ENCODE results near the gene DCC. TPM values are rescaled to one million over a fixed set of nuclear protein-coding genes. Genes with fewer than 3 reads are reported as not detected.

Gene DCC
- polyA plus RNA-seq, 1 of the 3 experiments (the other 2 are of a cell fraction), result 0.20 TPM

DNA sequence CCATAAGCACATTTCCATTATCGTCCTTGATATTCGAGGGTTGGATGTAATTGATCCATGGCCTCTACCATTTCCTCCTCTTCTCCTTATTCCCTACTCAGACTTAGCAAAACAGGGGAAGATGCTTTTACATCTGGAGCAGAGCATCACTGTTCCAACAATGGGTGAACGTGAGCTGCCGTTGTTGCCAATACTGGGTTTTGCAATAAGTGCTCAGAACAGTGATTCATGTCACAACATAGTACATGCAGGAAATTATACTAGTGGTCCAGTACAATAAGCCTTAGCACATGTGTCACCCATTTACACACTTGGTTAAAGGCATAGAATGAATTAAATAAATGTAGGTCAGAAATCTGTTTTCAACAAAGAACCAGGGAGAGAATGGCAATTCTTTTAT lies 112.4 kb downstream of the DCC start (continued):
- TF ChIP-seq, protein P1, sequence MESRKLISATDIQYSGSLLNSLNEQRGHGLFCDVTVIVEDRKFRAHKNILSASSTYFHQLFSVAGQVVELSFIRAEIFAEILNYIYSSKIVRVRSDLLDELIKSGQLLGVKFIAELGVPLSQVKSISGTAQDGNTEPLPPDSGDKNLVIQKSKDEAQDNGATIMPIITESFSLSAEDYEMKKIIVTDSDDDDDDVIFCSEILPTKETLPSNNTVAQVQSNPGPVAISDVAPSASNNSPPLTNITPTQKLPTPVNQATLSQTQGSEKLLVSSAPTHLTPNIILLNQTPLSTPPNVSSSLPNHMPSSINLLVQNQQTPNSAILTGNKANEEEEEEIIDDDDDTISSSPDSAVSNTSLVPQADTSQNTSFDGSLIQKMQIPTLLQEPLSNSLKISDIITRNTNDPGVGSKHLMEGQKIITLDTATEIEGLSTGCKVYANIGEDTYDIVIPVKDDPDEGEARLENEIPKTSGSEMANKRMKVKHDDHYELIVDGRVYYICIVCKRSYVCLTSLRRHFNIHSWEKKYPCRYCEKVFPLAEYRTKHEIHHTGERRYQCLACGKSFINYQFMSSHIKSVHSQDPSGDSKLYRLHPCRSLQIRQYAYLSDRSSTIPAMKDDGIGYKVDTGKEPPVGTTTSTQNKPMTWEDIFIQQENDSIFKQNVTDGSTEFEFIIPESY (IDR thresholded peaks at IDR 0.05; ENCODE audit: borderline replicate concordance, low read depth), result no peak
- TF ChIP-seq POLR2AphosphoS5 (IDR thresholded peaks at IDR 0.05; ENCODE audit: low read depth, low read length) (no peak), RAD21 (IDR thresholded peaks at IDR 0.05; ENCODE audit: low read length) (no peak), MXI1 (IDR thresholded peaks at IDR 0.05; ENCODE audit: low read depth, low read length) (no peak)
- TF ChIP-seq, protein P2, sequence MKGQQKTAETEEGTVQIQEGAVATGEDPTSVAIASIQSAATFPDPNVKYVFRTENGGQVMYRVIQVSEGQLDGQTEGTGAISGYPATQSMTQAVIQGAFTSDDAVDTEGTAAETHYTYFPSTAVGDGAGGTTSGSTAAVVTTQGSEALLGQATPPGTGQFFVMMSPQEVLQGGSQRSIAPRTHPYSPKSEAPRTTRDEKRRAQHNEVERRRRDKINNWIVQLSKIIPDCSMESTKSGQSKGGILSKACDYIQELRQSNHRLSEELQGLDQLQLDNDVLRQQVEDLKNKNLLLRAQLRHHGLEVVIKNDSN (IDR thresholded peaks at IDR 0.05; ENCODE audit: borderline replicate concordance, low read depth), result no peak

DNA sequence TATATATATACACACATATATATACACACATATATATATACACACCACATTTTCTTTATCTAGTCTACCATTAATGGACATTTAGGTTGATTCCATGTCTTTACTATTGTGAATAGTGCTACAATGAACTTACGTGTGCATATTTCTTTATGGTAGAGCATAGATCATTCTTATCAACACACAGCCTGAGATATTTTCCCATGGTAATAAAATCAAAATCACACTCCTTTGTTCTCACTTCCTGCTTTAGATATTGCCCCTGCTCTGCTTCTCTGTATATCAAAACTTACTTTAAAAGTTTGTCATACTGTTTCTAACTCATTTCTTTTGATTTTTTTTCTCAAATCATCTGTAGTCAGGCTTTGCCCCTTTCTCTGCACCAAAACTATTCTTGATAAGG lies 119.9 kb downstream of the DCC start:
- CTCF ChIA-PET, result no interaction called here
- no peaks in the 10 kb centered on the region for H3K4me1 ChIP-seq (ENCODE audit: control insufficient read depth in 1 of 2, insufficient read depth in 2 of 2, low read depth in 1 of 2, low read length in 1 of 2)
- H3K4me2 ChIP-seq, result no peak overlapping the region
- H3K9me3 ChIP-seq, result no peaks in the 10 kb centered on the region
- POLR2A ChIA-PET, result no interaction called here
- H4K20me1 ChIP-seq (ENCODE audit: insufficient read depth), result no peaks in the 10 kb centered on the region
- no peak overlapping the region for H3K9ac ChIP-seq
- H3K36me3 ChIP-seq (replicated peaks in 1 of 2; ENCODE audit: control insufficient read depth in 1 of 2, insufficient read depth in 2 of 2, low read length in 1 of 2), result no peaks in the 10 kb centered on the region
- H3K4me3 ChIP-seq (ENCODE audit: low read depth in 2 of 2, low read length in 1 of 2), result no peak overlapping the region
- H3F3A ChIP-seq (replicated peaks; ENCODE audit: insufficient read depth), result no peaks in the 10 kb centered on the region
- no peaks in the 10 kb centered on the region for H3K27me3 ChIP-seq (ENCODE audit: insufficient read depth)
- no peak for DNase-seq
- H2AFZ ChIP-seq (ENCODE audit: low read depth), result no peak overlapping the region
- no peak overlapping the region for H3K27ac ChIP-seq (ENCODE audit: low read depth in 2 of 2, low read length in 1 of 2)
- H3K79me2 ChIP-seq (ENCODE audit: insufficient read depth), result no peaks in the 10 kb centered on the region
- no peaks in the 10 kb centered on the region for H3K9me2 ChIP-seq
- 80% methylated on average over 1 of the region's 1 CpG for WGBS (ENCODE audit: low lambda C conversion rate)
- no peak for TF ChIP-seq EZH2phosphoT487 (IDR thresholded peaks at IDR 0.05; ENCODE audit: borderline replicate concordance, low read depth)
- TF ChIP-seq, protein P3, sequence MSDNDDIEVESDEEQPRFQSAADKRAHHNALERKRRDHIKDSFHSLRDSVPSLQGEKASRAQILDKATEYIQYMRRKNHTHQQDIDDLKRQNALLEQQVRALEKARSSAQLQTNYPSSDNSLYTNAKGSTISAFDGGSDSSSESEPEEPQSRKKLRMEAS (IDR thresholded peaks at IDR 0.05; ENCODE audit: low read depth), result no peak
- TF ChIP-seq MEF2A (IDR thresholded peaks at IDR 0.05; ENCODE audit: borderline replicate concordance, low read depth), result no peak
- no peak for TF ChIP-seq RXRA (IDR thresholded peaks at IDR 0.05; ENCODE audit: borderline replicate concordance, low read depth)
- no peak for TF ChIP-seq GATA2 (CRISPR knock-in tag; IDR thresholded peaks at IDR 0.05)
- no peak for TF ChIP-seq SMC3 (IDR thresholded peaks at IDR 0.05; ENCODE audit: low read depth, low read length)
- TF ChIP-seq JUND (IDR thresholded peaks at IDR 0.05), result no peak

DNA sequence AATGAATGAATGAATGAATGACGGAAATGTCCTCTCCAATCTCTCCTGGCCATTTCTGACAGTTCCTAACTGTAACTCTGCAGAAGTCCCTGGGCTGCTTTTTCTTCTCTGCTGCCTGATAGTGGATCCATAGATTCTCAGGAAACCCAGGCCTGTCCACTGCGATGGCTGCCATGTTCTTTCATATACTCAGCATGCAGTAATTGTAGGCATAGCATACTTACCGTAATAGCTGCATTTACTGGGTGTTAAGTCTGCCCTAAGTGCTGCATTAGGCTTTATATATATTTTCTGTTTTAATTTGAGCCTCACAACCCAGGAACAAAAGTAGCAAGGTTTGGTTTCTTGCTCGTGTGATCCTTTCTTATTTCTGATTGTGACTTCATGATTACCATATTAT lies 122.9 kb downstream of the DCC start:
- Histone ChIP-seq H3K4me3 (ENCODE audit: low read depth in 2 of 2, low read length in 1 of 2) (no peak overlapping the region), H3F3A (replicated peaks; ENCODE audit: insufficient read depth) (no peaks in the 10 kb centered on the region), H3K36me3 (replicated peaks in 1 of 2; ENCODE audit: control insufficient read depth in 1 of 2, insufficient read depth in 2 of 2, low read length in 1 of 2) (no peaks in the 10 kb centered on the region), H4K20me1 (ENCODE audit: insufficient read depth) (no peaks in the 10 kb centered on the region), H3K9me3 (no peaks in the 10 kb centered on the region), H3K27ac (ENCODE audit: low read depth in 2 of 2, low read length in 1 of 2) (no peak overlapping the region), H3K79me2 (ENCODE audit: insufficient read depth) (no peaks in the 10 kb centered on the region), H3K9me2 (no peaks in the 10 kb centered on the region), H3K4me2 (no peak overlapping the region), H3K9ac (no peak overlapping the region), H3K4me1 (ENCODE audit: control insufficient read depth in 1 of 2, insufficient read depth in 2 of 2, low read depth in 1 of 2, low read length in 1 of 2) (no peaks in the 10 kb centered on the region), H3K27me3 (ENCODE audit: insufficient read depth) (no peaks in the 10 kb centered on the region), H2AFZ (ENCODE audit: low read depth) (no peak overlapping the region)
- WGBS (ENCODE audit: low lambda C conversion rate), result 38% methylated on average over 4 of the region's 4 CpGs
- POLR2A ChIA-PET, result no interaction called here
- DNase-seq, result no peak
- CTCF ChIA-PET, result interaction anchor here (1.4 kb wide), 1 partner anchor 25 kb away, joined by 3 read pairs; no protein-coding TSS in a partner anchor
- TF ChIP-seq, protein P4, sequence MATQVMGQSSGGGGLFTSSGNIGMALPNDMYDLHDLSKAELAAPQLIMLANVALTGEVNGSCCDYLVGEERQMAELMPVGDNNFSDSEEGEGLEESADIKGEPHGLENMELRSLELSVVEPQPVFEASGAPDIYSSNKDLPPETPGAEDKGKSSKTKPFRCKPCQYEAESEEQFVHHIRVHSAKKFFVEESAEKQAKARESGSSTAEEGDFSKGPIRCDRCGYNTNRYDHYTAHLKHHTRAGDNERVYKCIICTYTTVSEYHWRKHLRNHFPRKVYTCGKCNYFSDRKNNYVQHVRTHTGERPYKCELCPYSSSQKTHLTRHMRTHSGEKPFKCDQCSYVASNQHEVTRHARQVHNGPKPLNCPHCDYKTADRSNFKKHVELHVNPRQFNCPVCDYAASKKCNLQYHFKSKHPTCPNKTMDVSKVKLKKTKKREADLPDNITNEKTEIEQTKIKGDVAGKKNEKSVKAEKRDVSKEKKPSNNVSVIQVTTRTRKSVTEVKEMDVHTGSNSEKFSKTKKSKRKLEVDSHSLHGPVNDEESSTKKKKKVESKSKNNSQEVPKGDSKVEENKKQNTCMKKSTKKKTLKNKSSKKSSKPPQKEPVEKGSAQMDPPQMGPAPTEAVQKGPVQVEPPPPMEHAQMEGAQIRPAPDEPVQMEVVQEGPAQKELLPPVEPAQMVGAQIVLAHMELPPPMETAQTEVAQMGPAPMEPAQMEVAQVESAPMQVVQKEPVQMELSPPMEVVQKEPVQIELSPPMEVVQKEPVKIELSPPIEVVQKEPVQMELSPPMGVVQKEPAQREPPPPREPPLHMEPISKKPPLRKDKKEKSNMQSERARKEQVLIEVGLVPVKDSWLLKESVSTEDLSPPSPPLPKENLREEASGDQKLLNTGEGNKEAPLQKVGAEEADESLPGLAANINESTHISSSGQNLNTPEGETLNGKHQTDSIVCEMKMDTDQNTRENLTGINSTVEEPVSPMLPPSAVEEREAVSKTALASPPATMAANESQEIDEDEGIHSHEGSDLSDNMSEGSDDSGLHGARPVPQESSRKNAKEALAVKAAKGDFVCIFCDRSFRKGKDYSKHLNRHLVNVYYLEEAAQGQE (IDR thresholded peaks at IDR 0.05; ENCODE audit: low read depth, low read length), result no peak
- TF ChIP-seq MXI1 (IDR thresholded peaks at IDR 0.05; ENCODE audit: low read depth, low read length), result no peak
- no peak for TF ChIP-seq YY1 (IDR thresholded peaks at IDR 0.05; ENCODE audit: low read depth)
- TF ChIP-seq NRF1 (IDR thresholded peaks at IDR 0.05; ENCODE audit: low read depth, low read length), result no peak
- no peak for TF ChIP-seq RCOR1 (IDR thresholded peaks at IDR 0.05; ENCODE audit: low read length)
- TF ChIP-seq, protein P2 (IDR thresholded peaks at IDR 0.05; ENCODE audit: borderline replicate concordance, low read depth), result no peak
- TF ChIP-seq RAD21 (IDR thresholded peaks at IDR 0.05; ENCODE audit: low read length), result no peak
- no peak for TF ChIP-seq TEAD4 (IDR thresholded peaks at IDR 0.05; ENCODE audit: borderline replicate concordance, insufficient read depth)
- TF ChIP-seq GABPA (IDR thresholded peaks at IDR 0.05; ENCODE audit: low read depth), result no peak
- TF ChIP-seq CHD2 (IDR thresholded peaks at IDR 0.05; ENCODE audit: low read length, partially characterized antibody), result no peak
- no peak for TF ChIP-seq FOSL2 (IDR thresholded peaks at IDR 0.05; ENCODE audit: borderline replicate concordance, low read depth)
